ENCODE measurements around the gene MAX. TPM values are rescaled to one million over a fixed set of nuclear protein-coding genes. Genes with fewer than 3 reads are reported as not detected.

The MAX gene
- total and polyA plus RNA-seq, 9 of the 15 experiments (the other 6 are each of a cell fraction or from before 2014, with no cell fraction given): 15.4 to 96.5 (median 51.6) TPM

- TF ChIP-seq CHAMP1 (IDR thresholded peaks at IDR 0.05): no peak
- TF ChIP-seq USF2 (CRISPR knock-in tag; IDR thresholded peaks at IDR 0.05): peak; percentile 96
- TF ChIP-seq JUNB (CRISPR knock-in tag; conservative IDR thresholded peaks at IDR 0.05): no peak
- TF ChIP-seq BDP1 (IDR thresholded peaks at IDR 0.05; ENCODE audit: insufficient read depth, insufficient read length): no peak
- TF ChIP-seq HNRNPH1 (optimal IDR thresholded peaks at IDR 0.05; ENCODE audit: low read depth, low read length): no peak
- TF ChIP-seq SAFB2 (IDR thresholded peaks at IDR 0.05; ENCODE audit: borderline replicate concordance, low read depth, low read length, severe bottlenecking): no peak
- TF ChIP-seq ZNF134 (CRISPR knock-in tag; conservative IDR thresholded peaks at IDR 0.05): 0 out of 2 replicates have a peak, but pooled peaks have one; percentile 24
- TF ChIP-seq CSDE1 (IDR thresholded peaks at IDR 0.05): no peak
- no peak for TF ChIP-seq BMI1 (IDR thresholded peaks at IDR 0.05; ENCODE audit: low read length)
- TF ChIP-seq SRF (CRISPR knock-in tag; IDR thresholded peaks at IDR 0.05): no peak
- TF ChIP-seq ZNF263 (CRISPR knock-in tag; IDR thresholded peaks at IDR 0.05; ENCODE audit: borderline replicate concordance): no peak
- TF ChIP-seq KLF16 (IDR thresholded peaks at IDR 0.05): no peak
- TF ChIP-seq GTF3C2 (IDR thresholded peaks at IDR 0.05; ENCODE audit: borderline replicate concordance, extremely low read depth, insufficient read length): no peak
- TF ChIP-seq MLX (CRISPR knock-in tag; conservative IDR thresholded peaks at IDR 0.05): no peak
- TF ChIP-seq ADNP (tag; IDR thresholded peaks at IDR 0.05): no peak
- no peak for TF ChIP-seq FOXK1 (CRISPR knock-in tag; IDR thresholded peaks at IDR 0.05; ENCODE audit: borderline replicate concordance)
- no peak for TF ChIP-seq NR3C1 (CRISPR knock-in tag; IDR thresholded peaks at IDR 0.05)
- TF ChIP-seq ETS2 (tag; IDR thresholded peaks at IDR 0.05; ENCODE audit: borderline replicate concordance, poor library complexity, severe bottlenecking): no peak
- no peak for TF ChIP-seq SMARCA4 (IDR thresholded peaks at IDR 0.05)
- no peak for TF ChIP-seq TFAM (CRISPR knock-in tag; conservative IDR thresholded peaks at IDR 0.05)
- TF ChIP-seq TAF7 (tag; IDR thresholded peaks at IDR 0.05): no peak
- no peak for TF ChIP-seq ZFP36 (IDR thresholded peaks at IDR 0.05; ENCODE audit: low read depth, low read length, partially characterized antibody)
- TF ChIP-seq SNRNP70 (optimal IDR thresholded peaks at IDR 0.05; ENCODE audit: low read depth, low read length): no peak
These were observed at the start of gene MAX (continued) for GRCh38 chr14:65102441-65103149.

All from K562 (cell line).